ENCODE measurements around the gene P2RX1.
"Not testable (repeated sequence)": the region's sequence is repeated elsewhere in the genome, so short reads cannot be mapped to it uniquely, and the experiment has no call there.

Gene P2RX1

GRCh38 chr17:3885271-3885670 lies 31.0 kb downstream of the P2RX1 start:
- no peak for FAIRE-seq

DNA sequence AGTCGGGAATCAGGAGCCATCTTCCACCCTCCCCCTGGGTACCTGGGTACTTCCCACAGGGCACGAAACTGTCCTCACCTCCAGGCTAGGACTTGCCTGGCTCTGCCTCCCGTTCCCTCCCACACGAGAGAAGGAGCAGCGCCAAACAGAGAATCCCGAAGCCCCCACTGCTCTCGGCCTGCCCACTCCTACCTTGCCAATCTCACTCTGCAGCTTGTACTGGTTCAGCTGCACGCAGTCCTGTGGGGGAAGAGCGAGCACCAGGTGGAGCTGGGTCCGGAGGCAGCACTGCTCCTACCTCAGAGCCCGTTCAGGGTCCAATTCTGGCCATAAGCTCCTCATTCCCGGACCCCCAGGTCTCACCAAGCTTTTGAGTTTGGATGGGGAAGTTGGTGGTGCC lies 32.1 kb downstream of the P2RX1 start:
- FAIRE-seq = no peak

DNA sequence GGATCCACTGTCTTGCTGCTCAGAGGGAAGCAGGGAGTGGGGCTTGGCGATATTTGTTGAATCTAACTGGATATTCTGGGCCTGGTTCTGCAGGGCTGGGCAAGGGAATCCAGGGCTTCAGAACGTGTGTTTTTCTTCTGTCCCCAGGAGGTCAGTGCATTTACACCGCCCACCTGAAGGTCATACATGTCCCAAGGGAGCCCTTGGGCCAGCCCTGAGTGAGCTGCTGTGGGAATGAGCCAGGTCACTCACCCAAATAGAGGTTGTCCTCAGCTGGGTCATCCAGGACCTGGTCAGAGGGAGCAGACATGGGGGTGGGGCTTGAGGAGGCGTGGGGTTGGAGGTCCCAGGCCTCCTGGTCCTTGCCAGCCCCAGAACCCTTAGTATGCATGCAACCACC lies 34.0 kb downstream of the P2RX1 start:
- FAIRE-seq = no peak

DNA sequence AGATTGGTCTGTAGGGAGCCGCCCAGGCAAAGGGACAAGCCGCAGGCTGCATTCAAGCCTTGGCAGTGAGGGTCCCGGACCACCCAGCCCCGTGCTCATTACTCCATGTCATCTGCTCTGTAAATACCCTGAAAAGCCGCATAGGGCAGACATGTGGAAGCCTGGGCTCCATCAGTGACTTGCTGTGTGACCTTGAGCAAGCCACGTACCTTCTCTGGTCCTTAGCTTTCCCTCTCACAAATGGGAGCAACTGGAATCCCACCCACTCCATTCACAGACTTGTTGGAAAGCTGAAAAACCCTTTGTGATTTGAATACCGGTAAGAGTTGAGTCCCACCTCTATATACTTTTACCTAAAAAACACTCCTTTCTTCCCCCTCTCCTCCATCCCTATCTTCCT lies 35.3 kb downstream of the P2RX1 start:
- FAIRE-seq = no peak

DNA sequence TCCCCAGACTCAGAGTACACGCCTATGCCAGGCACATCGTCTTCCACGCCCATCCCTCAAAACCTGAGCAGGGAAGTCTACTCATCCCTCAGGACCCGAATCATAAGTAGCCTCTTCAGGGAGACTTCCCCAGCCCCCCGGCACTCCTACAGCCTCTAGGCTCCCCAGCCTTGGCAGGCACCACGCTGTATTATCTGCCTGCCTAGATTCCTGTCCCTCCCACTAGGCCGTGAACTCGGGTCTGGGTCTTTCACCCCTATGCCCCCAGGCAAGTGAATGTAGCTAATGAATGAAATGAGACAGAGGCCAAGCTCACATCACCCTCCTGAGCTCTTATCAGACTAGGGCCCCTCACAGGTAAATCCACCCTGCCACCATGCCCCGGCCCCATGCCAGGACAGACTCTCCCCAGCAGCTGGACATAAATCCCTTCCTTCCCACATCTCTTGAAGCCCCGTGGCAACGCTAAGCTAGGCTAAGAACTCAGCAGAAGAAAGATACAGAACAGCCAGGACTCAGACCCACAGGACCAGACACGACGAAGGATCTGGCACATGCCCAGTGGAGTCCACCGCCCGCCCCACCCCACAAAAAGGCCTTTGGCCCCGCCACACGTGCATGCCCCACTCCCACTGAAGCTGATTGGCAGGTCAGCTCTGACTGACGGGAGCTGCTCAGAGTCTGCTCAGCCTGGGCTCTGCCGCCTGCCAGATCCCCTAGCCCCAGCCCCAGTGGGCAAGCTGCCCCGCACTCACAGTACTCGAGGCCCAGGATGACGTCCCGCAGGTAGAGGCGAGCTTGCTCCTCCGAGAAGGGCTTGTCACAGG lies 36.5 kb downstream of the P2RX1 start:
- no peak for FAIRE-seq

- no peak for FAIRE-seq
Measured at GRCh38 chr17:3879186-3879585, 37.1 kb downstream of the P2RX1 start.

- no peak for FAIRE-seq
Measured at GRCh38 chr17:3877220-3877619, 39.0 kb downstream of the P2RX1 start.

GRCh38 chr17:3875317-3875716 lies 40.9 kb downstream of the P2RX1 start:
- FAIRE-seq = no peak

- FAIRE-seq = no peak
Measured at GRCh38 chr17:3873862-3874261, 42.4 kb downstream of the P2RX1 start.

GRCh38 chr17:3870871-3871306 lies 45.4 kb downstream of the P2RX1 start:
- FAIRE-seq = no peak

DNA sequence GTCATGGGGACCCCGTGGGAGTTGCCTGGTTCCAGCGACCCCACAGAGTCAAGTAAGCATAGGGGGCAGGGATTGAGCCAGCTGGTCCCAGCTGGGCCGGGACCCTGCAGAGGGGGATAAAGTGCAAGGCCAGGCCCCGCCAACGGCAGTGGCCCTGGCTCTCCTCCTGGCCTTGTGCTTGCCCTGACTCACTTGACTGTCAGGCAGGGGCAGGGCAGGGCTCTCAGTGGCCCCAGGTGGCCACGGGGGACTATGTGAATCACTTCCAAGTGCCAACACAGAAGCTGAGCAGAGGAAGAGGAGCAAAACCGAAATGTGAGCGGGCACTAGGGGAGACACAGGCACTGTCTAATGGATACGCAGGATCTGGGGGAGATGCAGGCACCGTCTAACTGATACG lies 48.7 kb downstream of the P2RX1 start:
- no peak for FAIRE-seq

DNA sequence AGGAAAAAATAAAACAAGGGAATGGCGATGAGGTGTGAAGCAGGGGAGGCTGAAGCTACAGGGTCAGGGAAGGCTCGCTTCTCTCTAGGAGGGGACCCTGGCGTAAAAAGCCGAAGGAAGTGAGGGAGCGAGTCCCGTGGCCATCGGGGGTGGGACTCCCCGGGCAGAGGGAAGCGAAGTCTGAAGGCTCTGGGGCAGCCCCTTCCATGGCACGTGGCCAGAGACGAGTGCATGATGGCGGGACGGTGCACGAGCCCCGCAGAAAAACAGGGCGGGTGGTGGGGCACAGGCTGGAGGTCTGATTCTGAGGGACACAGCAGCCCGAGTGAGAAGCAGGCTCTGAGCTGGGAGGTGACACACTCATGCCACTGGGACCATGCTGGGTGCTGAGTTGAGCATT lies 49.2 kb downstream of the P2RX1 start:
- FAIRE-seq = no peak

DNA sequence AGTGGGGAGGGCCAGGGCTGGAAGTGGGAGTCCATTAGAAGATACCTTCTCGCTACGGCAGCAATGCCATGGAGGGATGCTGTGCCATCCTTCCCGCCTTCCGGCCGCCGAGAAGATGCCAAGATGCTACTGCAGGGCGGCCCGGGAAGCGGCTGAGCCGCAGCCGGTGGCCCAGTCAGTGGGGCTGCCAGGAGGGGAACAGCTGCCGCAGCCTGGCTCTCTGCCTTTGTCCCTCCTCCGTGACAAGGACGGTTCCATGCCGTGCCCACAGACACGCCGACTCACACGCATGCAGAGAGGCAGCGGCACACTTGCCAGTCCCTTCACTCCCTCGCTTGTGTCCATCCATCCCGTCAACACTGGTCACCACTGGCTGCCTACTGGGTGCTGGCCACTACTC lies 50.0 kb downstream of the P2RX1 start:
- FAIRE-seq = no peak

DNA sequence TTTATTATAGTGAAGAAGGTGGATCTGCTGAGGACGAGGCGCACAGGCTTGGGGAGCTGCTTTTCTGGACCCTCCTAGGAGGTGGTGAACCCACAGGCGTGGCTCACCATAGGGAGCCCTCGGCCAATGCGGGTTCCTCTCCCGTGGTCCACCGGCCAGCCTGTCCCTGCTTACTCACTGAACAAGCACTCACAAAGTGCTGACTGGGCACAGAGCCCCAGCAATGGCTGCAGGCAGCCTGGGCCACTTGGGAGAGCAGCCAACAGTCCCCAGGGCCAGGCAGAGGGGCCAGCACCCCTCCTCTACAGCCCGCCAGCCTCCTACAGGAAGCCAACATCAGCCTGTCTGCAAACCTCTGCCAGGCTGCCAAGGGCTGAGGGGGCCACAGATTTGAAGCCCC lies 51.1 kb downstream of the P2RX1 start:
- no peak for FAIRE-seq

- FAIRE-seq = no peak
Measured at GRCh38 chr17:3864534-3864933, 51.7 kb downstream of the P2RX1 start.

DNA sequence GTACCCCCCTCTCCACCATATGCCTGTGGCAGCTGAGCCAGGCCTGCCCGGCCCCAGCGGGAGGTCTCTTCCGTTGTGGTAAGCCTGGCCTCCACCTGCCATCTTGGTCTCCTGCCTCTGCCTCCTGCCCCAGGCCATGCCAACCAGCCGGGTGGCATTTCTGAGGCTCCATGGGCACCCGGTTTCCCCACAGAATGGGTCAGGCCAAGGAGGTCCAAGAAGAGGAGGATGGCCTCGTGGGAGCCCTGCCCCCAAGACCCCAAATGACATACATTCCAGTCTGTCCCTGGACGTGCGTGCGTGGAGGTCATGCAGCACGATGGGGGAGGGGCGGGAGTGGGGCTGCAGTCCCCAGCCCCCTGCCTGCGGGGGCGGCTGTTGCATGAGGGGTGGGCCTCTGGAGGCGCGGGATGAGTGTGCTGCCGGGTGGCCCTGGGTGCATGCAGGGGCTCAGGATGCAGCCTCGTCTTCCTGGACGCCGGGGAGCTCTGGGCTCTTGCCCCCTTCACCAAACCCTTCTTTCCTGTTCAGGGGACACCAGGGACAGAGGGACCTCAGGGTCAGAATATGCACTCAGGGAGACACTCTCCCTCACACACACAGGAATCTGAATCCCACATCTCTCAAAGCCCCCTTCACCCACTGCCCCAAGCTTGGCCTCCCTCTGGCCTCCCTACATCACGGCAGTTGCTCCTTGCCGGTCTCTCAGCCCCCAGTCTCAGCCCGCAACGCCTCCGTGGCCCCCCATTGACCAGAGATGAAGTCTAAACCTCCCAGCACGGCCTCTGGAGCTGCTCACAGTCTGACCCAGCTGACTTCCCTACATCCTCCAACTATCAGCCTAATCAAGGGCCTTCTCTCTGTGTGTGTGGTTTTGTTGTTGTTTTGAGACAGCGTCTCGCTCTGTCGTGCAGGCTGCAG lies 54.2 kb downstream of the P2RX1 start:
- no peak for FAIRE-seq

- FAIRE-seq = no peak
Measured at GRCh38 chr17:3860939-3861700, 55.1 kb downstream of the P2RX1 start.

- FAIRE-seq = no peak
Measured at GRCh38 chr17:3859940-3860339, 56.3 kb downstream of the P2RX1 start.

- FAIRE-seq = no peak
Measured at GRCh38 chr17:3857261-3858105, 58.8 kb downstream of the P2RX1 start.

DNA sequence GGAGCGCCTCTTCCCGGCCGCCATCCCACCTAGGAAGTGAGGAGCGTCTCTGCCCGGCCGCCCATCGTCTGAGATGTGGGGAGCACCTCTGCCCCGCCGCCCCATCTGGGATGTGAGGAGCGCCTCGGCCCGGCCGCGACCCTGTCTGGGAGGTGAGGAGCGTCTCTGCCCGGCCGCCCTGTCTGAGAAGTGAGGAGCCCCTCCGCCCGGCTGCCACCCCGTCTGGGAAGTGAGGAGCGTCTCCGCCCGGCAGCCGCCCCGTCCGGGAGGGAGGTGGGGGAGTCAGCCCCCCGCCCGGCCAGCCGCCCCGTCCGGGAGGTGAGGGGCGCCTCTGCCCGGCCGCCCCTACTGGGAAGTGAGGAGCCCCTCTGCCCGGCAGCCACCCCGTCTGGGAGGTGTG lies 62.1 kb downstream of the P2RX1 start:
- not testable (repeated sequence) for FAIRE-seq

GRCh38 chr17:3852561-3852960 lies 63.7 kb downstream of the P2RX1 start:
- FAIRE-seq = no peak

DNA sequence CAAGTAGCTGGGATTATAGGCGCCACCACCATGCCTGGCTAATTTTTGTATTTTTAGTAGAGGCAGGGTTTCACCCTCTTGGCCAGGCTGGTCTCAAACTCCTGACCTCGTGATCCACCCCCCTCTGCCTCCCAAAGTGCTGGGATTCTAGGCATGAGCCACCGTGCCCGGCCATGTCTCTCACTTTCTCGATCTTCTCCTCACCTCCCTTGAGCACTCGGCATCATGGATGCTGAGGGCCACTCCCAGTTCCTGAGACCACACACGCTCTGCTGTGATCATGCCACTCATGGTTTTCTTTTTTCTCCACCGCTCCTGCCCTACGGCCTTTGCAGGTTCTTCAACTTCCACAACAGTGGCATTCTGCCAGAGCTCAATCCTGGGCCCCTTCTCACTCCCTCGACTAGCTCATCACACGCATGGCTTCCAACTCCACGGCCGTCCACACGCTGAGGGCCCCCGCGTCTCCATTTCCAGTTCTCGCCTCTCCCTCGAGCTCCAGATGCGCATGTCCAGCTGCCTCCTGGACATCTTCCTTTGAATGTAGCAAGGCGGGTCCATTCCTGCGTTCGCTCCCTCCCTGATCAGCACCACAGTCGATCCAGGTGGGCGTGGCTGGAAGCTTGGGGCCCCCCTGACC lies 64.7 kb downstream of the P2RX1 start:
- no peak for FAIRE-seq

All from endometrium (tissue), 2 donors.